Upper lobe of right lung (tissue), 1 donor: ENCODE data around the gene OSBP2. TPM values are rescaled to one million over a fixed set of nuclear protein-coding genes. Genes with fewer than 3 reads are reported as not detected.

Experiments
- ATAC-seq: fragments of 200-7000 bp; cut with Tn5 transposase; one replicate; pipeline ENCODE4 v1.9.1; 2020; ENCODE audit warnings: mild to moderate bottlenecking, moderate library complexity
- DNase-seq: peaks from one replicate; pipeline ENCODE4 v3.0.0-alpha.2; 2020
- H3K27ac ChIP-seq: fragments of 200-600 bp; one replicate; pipeline ENCODE4 v1.8.0; 2022
- H3K27me3 ChIP-seq: fragments of 200-600 bp; one replicate; pipeline ENCODE4 v1.8.0; 2022; ENCODE audit warnings: mild to moderate bottlenecking
- H3K36me3 ChIP-seq: fragments of 200-600 bp; one replicate; pipeline ENCODE4 v1.8.0; 2022
- H3K4me1 ChIP-seq: fragments of 200-600 bp; one replicate; pipeline ENCODE4 v1.8.0; 2022
- H3K4me3 ChIP-seq: fragments of 200-600 bp; one replicate; pipeline ENCODE4 v1.8.0; 2022; ENCODE audit warnings: mild to moderate bottlenecking
- H3K9me3 ChIP-seq: fragments of 200-600 bp; one replicate; pipeline ENCODE4 v1.8.0; 2022
- intact Hi-C: fragments of 100-400 bp; cut with DNase I; formaldehyde crosslinking; loops from one replicate; pipeline ENCODE4 v1.11.0; 2022
- total RNA-seq: library from RNA; stranded (reverse); fragmentation: NEBNext Ultra II Directional; extraction: Animal tissue kit (Norgen Biotek cat#: 25700); gene quantifications from one replicate; pipeline ENCODE4 v1.2.1, GENCODE V29; 2021
- TF ChIP-seq, protein P1 (sequence below): fragments of 200-600 bp; IDR thresholded peaks from one replicate; pipeline ENCODE4 v1.8.0; 2022; ENCODE audit warnings: antibody characterized with exemption
- donor health status: DM: no; HTN: yes; CAD: no; lungs with severe emphysema.

Gene OSBP2
- total RNA-seq, 1 donor from 2014 or later, result 6.0 TPM

DNA sequence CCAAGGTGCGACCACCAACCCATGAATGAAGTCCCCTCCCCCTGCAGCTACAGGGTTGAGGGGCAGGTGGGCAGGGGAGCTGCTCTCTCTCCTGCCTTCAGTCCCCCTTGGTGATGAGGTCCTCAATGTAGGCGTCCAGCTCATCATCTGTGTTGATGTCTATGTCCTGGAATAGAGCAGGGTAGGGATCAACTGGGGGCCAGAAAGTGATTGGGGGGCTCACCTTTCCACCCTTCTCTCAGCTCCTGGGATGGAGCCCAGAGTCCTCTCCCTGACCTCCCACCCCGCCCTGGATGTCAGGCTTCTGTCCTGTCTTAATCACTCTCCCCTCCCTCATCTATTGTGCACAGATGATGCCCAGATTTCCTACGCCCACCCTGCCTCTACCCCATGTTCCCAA lies 232.0 kb downstream of the OSBP2 start:
- TF ChIP-seq, protein P1, sequence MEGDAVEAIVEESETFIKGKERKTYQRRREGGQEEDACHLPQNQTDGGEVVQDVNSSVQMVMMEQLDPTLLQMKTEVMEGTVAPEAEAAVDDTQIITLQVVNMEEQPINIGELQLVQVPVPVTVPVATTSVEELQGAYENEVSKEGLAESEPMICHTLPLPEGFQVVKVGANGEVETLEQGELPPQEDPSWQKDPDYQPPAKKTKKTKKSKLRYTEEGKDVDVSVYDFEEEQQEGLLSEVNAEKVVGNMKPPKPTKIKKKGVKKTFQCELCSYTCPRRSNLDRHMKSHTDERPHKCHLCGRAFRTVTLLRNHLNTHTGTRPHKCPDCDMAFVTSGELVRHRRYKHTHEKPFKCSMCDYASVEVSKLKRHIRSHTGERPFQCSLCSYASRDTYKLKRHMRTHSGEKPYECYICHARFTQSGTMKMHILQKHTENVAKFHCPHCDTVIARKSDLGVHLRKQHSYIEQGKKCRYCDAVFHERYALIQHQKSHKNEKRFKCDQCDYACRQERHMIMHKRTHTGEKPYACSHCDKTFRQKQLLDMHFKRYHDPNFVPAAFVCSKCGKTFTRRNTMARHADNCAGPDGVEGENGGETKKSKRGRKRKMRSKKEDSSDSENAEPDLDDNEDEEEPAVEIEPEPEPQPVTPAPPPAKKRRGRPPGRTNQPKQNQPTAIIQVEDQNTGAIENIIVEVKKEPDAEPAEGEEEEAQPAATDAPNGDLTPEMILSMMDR, result no peak
- intact Hi-C loops, result no loop called here
- no peak overlapping the region for H3K27ac ChIP-seq
- no peaks in the 10 kb centered on the region for H3K4me1 ChIP-seq
- peaks cover 57% of the 10 kb centered on the region for H3K36me3 ChIP-seq
- H3K9me3 ChIP-seq, result no peaks in the 10 kb centered on the region
- DNase-seq (no peak), ATAC-seq (no peak)
- no peak overlapping the region for H3K4me3 ChIP-seq
- H3K27me3 ChIP-seq, result no peaks in the 10 kb centered on the region

DNA sequence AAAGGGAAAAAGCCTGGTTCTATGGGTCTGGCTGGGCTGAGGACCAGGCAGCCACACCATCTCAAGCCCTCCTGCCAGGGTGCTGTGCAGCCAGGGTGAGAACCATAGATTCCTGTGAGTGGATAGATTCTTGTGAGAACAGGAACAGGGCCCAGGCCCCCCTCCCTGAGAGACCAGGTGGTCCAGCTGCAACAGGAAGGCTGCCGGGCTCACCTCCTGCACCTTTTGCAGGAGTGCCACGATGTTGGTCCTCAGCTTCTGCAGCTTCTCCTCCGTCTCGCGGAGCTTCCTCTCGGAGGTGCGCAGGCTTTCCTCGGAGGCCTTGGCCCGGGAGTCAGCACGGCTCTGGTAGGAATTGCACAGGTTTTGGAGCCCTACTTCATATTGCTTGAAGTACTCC lies 233.1 kb downstream of the OSBP2 start:
- no peaks in the 10 kb centered on the region for H3K27me3 ChIP-seq
- no peak overlapping the region for H3K27ac ChIP-seq
- no peak overlapping the region for H3K4me3 ChIP-seq
- no peaks in the 10 kb centered on the region for H3K9me3 ChIP-seq
- H3K4me1 ChIP-seq, result no peaks in the 10 kb centered on the region
- TF ChIP-seq, protein P1, result no peak
- DNase-seq, result no peak
- intact Hi-C loops, result no loop called here
- peaks cover 68% of the 10 kb centered on the region for H3K36me3 ChIP-seq
- ATAC-seq, result no peak

DNA sequence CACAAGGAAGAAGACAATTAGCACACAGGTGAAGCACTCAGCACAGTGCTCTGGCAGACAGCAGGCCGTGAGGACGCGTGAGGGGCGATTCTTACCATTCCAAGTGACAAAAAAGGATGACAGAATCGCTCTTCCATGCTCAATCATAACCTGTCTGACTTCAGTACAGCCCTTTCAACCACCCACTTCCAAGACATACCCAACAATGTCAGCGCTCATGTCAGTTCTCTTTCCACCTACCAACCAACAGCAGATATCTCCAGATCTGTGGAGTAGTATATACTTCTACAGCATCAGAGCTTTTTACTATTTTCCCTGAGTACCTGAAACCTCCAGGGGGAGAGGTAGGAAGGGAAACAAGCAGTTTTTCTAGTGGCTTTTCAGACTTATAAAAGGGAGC lies 233.7 kb downstream of the OSBP2 start:
- ATAC-seq, result no peak
- Histone ChIP-seq H3K27ac (no peak overlapping the region), H3K36me3 (peaks cover 74% of the 10 kb centered on the region), H3K27me3 (no peaks in the 10 kb centered on the region), H3K9me3 (no peaks in the 10 kb centered on the region), H3K4me3 (no peak overlapping the region), H3K4me1 (no peaks in the 10 kb centered on the region)
- TF ChIP-seq, protein P1, result no peak
- no peak for DNase-seq
- intact Hi-C loops, result no loop called here

DNA sequence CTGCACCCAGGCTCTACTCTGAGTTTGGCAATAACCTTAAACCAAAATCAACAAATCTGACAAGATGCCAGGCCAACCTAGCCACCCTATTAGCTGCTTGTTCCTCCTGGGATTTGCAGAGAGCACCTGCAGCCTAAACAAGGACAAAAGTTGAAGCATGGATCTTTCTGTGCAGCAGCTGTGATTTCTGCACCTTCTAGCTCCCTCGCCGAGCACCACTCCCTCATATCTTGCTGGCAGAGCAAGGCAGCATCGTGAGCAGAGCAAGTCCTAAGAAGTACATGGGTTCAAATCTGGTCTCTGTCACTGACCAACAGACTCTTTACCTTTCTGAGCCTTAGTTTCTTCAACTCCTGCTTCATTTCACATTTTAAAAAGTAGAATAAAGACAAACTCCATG lies 235.6 kb downstream of the OSBP2 start:
- Histone ChIP-seq H3K36me3 (peaks cover 92% of the 10 kb centered on the region), H3K4me3 (no peak overlapping the region), H3K9me3 (no peaks in the 10 kb centered on the region), H3K4me1 (no peaks in the 10 kb centered on the region), H3K27me3 (no peaks in the 10 kb centered on the region), H3K27ac (no peak overlapping the region)
- TF ChIP-seq, protein P1, result no peak
- intact Hi-C loops, result no loop called here
- ATAC-seq, result no peak
- DNase-seq, result no peak

DNA sequence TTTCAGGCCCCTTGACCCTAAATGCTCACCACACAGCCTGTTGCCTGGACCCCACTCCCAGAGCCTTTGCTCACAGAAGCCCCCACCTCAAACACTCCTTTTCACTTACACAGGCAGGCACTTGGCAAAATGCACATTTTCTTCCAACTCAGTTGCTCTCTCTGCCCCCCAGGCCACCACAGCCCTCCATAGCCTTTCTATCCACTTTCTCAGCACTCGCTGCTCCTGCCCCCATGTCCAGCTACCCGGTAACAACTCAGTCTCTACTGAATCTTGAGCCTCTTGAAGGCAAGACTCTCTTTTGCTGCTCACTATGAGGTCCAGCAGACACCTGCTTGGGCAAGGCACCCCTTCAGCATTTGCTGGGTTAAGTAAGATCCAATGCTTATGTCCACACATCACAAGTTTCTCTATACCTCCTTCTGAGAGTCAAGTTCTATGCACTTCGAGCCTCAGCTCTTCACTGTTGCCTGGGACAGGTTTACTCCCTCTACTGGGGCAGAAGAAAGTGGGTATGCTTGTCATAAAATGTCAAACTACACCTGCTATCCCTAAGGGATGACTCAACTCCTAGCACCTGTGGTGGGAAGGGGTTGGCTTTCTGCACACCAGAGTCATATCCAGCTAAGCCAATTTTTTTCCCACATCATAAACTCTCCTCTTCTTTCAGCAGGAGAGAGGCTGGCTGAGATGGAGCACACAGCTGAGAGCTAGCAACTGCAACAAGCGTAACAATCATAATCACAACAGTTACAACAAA lies 237.0 kb downstream of the OSBP2 start:
- Histone ChIP-seq H3K4me1 (no peaks in the 10 kb centered on the region), H3K36me3 (peaks cover 99% of the 10 kb centered on the region), H3K4me3 (no peak overlapping the region), H3K27me3 (no peaks in the 10 kb centered on the region), H3K27ac (no peak overlapping the region), H3K9me3 (no peaks in the 10 kb centered on the region)
- no peak for ATAC-seq
- TF ChIP-seq, protein P1, result no peak
- no peak for DNase-seq
- intact Hi-C loops, result no loop called here
